Glutamatergic neuron (in vitro differentiated cells): Measurements from ENCODE around the gene WAS. TPM values are rescaled to one million over a fixed set of nuclear protein-coding genes. Genes with fewer than 3 reads are reported as not detected.

Experiments
- DNase-seq: peaks from one replicate; pipeline ENCODE4 v3.0.0; 2022
- H3K27ac Mint-ChIP-seq: one replicate; pipeline ENCODE4 v1.8.0; 2020; ENCODE audit warnings: mild to moderate bottlenecking, mixed read lengths, inconsistent platforms; ENCODE audit not compliant: unreplicated experiment
- H3K27me3 Mint-ChIP-seq: one replicate; pipeline ENCODE4 v1.8.0; 2020; ENCODE audit warnings: mild to moderate bottlenecking, moderate library complexity, mixed read lengths, inconsistent platforms; ENCODE audit not compliant: unreplicated experiment
- H3K36me3 Mint-ChIP-seq: one replicate; pipeline ENCODE4 v1.8.0; 2020; ENCODE audit warnings: mild to moderate bottlenecking, mixed read lengths, inconsistent platforms; ENCODE audit not compliant: unreplicated experiment
- H3K4me1 Mint-ChIP-seq: one replicate; pipeline ENCODE4 v1.8.0; 2020; ENCODE audit warnings: mild to moderate bottlenecking, low read depth, mixed read lengths, inconsistent platforms; ENCODE audit not compliant: unreplicated experiment
- H3K4me3 Mint-ChIP-seq: one replicate; pipeline ENCODE4 v1.8.0; 2020; ENCODE audit warnings: mild to moderate bottlenecking, mixed read lengths, inconsistent platforms; ENCODE audit not compliant: unreplicated experiment
- H3K9me3 Mint-ChIP-seq: one replicate; pipeline ENCODE4 v1.8.0; 2020; ENCODE audit warnings: mild to moderate bottlenecking, moderate library complexity, mixed read lengths, inconsistent platforms; ENCODE audit not compliant: unreplicated experiment
- CTCF ChIP-seq: fragments of 200-600 bp; sonication (generic); IDR thresholded peaks from one replicate; pipeline ENCODE4 v1.5.0; 2021; ENCODE audit not compliant: partially characterized antibody, unreplicated experiment
- total RNA-seq: library from RNA; stranded (reverse); fragmentation: NEBNext Ultra II Directional; extraction: Animal tissue kit (Norgen Biotek cat#: 25700); gene quantifications from one replicate; pipeline ENCODE4 v1.2.1, GENCODE V29; 2021; ENCODE audit not compliant: unreplicated experiment

The WAS gene
- total RNA-seq, 1 donor from 2014 or later: 2.6 TPM

GRCh38 chrX:48694776-48695533 lies 11.4 kb downstream of the WAS start:
- no peak for TF ChIP-seq CTCF
- DNase-seq: no peak
- peak overlapping the region; percentile 98 for H3K27ac Mint-ChIP-seq
- H3K4me1 Mint-ChIP-seq: peaks cover 13% of the 10 kb centered on the region
- peaks cover 12% of the 10 kb centered on the region for H3K9me3 Mint-ChIP-seq
- H3K36me3 Mint-ChIP-seq: no peaks in the 10 kb centered on the region
- H3K27me3 Mint-ChIP-seq: peaks cover 4% of the 10 kb centered on the region
- H3K4me3 Mint-ChIP-seq: peak overlapping the region; percentile 91

DNA sequence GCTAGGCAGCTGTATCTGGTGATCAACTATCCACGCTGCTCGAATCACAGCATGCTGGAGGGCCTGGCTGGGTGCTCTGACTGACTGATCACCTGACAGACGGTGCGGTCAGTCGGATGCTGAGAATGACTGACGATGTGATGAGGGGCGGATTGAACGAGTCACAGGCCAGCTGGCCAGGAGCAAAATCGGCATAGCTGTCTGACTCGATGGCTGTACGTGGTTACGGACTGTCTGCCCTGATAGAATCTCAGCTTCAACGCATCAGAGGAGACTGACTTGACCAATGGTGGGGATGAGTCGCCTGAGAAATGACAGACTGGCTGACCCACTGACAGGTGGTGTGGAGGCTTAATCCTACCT lies 11.9 kb downstream of the WAS start:
- peaks cover 13% of the 10 kb centered on the region for H3K4me1 Mint-ChIP-seq
- H3K4me3 Mint-ChIP-seq: peak overlapping the region; percentile 91
- H3K9me3 Mint-ChIP-seq: peaks cover 12% of the 10 kb centered on the region
- DNase-seq: no peak
- H3K27me3 Mint-ChIP-seq: peaks cover 4% of the 10 kb centered on the region
- peak overlapping the region; percentile 98 for H3K27ac Mint-ChIP-seq
- H3K36me3 Mint-ChIP-seq: no peaks in the 10 kb centered on the region
- no peak for TF ChIP-seq CTCF

DNA sequence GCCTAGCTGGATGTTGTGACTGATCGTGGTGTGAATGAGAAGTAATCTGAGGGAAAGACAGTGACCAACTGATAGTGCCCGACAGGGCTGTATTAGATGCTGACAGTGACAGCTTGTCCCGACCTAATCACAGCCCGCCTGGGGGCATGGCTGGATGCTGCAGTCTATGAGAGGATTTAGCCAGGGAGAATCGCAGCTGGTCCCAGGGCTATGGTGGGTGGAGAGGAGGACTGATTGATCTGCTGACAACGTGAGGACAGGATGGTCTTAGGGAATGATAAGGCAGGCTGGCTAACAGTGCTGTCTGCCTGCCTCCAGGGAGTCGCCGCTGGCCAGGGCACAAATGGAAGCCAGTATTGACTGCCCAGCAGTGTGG lies 12.3 kb downstream of the WAS start:
- DNase-seq: peak; percentile 69
- H3K4me1 Mint-ChIP-seq: peaks cover 13% of the 10 kb centered on the region
- peaks cover 4% of the 10 kb centered on the region for H3K27me3 Mint-ChIP-seq
- H3K4me3 Mint-ChIP-seq: peak overlapping the region; percentile 91
- TF ChIP-seq CTCF: no peak
- no peaks in the 10 kb centered on the region for H3K36me3 Mint-ChIP-seq
- H3K9me3 Mint-ChIP-seq: peaks cover 12% of the 10 kb centered on the region
- H3K27ac Mint-ChIP-seq: peak overlapping the region; percentile 98

DNA sequence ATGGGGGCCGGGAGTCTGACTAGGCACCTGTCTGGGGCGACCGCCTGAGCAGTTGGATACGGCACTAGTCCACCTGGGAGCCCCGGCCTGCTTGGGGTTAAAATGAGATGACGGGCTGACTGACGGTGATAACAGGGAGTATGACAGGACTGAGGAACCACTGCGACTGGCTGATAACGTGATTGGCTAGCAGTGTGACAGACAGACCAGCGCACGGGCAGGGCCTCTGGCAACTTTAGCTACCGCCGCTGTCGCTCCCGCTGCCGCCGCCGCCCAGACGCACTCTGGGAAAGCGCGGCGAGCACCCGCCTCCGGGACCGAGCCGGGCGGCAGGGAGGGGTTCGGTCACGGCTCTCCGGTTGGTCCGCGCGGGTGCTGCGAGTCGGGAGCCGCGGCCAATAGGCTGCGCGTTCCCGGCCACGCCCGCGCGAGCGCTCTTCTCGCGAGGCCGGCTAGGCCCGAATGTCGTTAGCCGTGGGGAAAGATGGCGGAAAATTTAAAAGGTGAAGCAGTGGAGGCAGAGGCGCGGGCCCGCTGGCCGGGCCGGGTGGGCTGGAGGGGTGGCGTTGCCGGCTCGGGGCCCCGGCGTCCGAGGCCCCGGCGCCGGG lies 12.8 kb downstream of the WAS start, which contains the start of gene SUV39H1:
Gene SUV39H1, plus strand, starts transcription at position 434 of the 608 bp plus-strand sequence. Its CDS starts 51 bp downstream, at position 485.
- TF ChIP-seq CTCF: no peak
- H3K36me3 Mint-ChIP-seq: no peaks in the 10 kb centered on the region
- peak within 1 kb of the TSS; percentile 91 for H3K4me3 Mint-ChIP-seq
- peaks cover 4% of the 10 kb centered on the region for H3K27me3 Mint-ChIP-seq
- peaks cover 13% of the 10 kb centered on the region for H3K4me1 Mint-ChIP-seq
- DNase-seq: peak; percentile 85
- H3K9me3 Mint-ChIP-seq: peaks cover 12% of the 10 kb centered on the region
- peak within 1 kb of the TSS; percentile 98 for H3K27ac Mint-ChIP-seq
